HepG2 (cell line): ENCODE data around the gene BBS9. TPM values are rescaled to one million over a fixed set of nuclear protein-coding genes. Genes with fewer than 3 reads are reported as not detected.

Source experiments
- ATAC-seq: fragments of 200-7000 bp; cut with Tn5 transposase; 3 replicates; pipeline ENCODE4 v1.9.1; 2020; ENCODE audit warnings: mild to moderate bottlenecking, moderate library complexity
- BruUV-seq: library from RNA; stranded (reverse); fragments of 400-500 nt; replicated peaks from 2 replicates; lab custom pipeline; 2021; lab: Mats Ljungman, UMichigan
- CTCF ChIA-PET: fragments of 300-600 bp; formaldehyde crosslinking; extraction: SDS; loops from one replicate; lab custom pipeline; 2021; ENCODE audit warnings: low total read pairs, inconsistent platforms, low intra/inter-chr PET ratio; lab: Yijun Ruan, JAX
- POLR2A ChIA-PET: fragments of 350-600 bp; sonication (Branson Sonifier 250); formaldehyde crosslinking; loops from one replicate; lab custom pipeline; 2020; ENCODE audit warnings: antibody characterized with exemption, inconsistent platforms; lab: Yijun Ruan, JAX
- DNase-seq: peaks from one replicate; pipeline ENCODE4 v3.0.0-alpha.2; 2015; ENCODE audit warnings: low spot score
- FAIRE-seq: peaks from 3 replicates; lab custom pipeline; 2011; peaks lifted over from hg19 to GRCh38; lab: Jason Lieb, UNC
- H2AFZ ChIP-seq: one replicate; pipeline ENCODE4 v1.6.1; 2011; ENCODE audit warnings: low read length, inconsistent platforms
- H3K27ac ChIP-seq: fragments of 300-600 bp; 3 replicates; pipeline ENCODE4 v1.8.0; 2011; ENCODE audit warnings: mixed run types, mild to moderate bottlenecking, mixed read lengths, low read length, inconsistent platforms; ENCODE audit not compliant: insufficient read depth; ENCODE audit errors: extremely low read length
- H3K27me3 ChIP-seq, 2 experiments: fragments of 200-600 bp in 1 of 2; 2 replicates in 1 of 2; 3 replicates in 1 of 2; pipeline versions ENCODE4 v1.6.0 to v1.8.0; 2011; ENCODE audit warnings: low read length in 2 of 2, mild to moderate bottlenecking in 2 of 2, moderate library complexity in 2 of 2, inconsistent platforms in 1 of 2; ENCODE audit not compliant: insufficient read depth in 2 of 2, control insufficient read depth in 1 of 2
- H3K36me3 ChIP-seq, 2 experiments: fragments of 200-600 bp in 1 of 2; replicated peaks in 1 of 2; 2 replicates in 1 of 2; 3 replicates in 1 of 2; pipeline versions ENCODE4 v1.5.1 to v1.8.0; 2011; ENCODE audit warnings: low read length in 2 of 2, inconsistent platforms in 1 of 2; ENCODE audit not compliant: insufficient read depth in 2 of 2, control insufficient read depth in 1 of 2
- H3K4me1 ChIP-seq: 2 replicates; pipeline ENCODE4 v1.5.1; 2012; ENCODE audit warnings: low read length, inconsistent platforms; ENCODE audit not compliant: insufficient read depth
- H3K4me2 ChIP-seq: 2 replicates; pipeline ENCODE4 v1.6.0; 2011; ENCODE audit warnings: low read depth, low read length, inconsistent platforms
- H3K4me3 ChIP-seq, 3 experiments: fragments of 200-600 bp in 1 of 3; sonication (generic), shearing (Covaris generic) in 1 of 3; replicated peaks in 1 of 3; 2 replicates each; pipeline ENCODE4 v1.5.1; 2011 to 2016; ENCODE audit warnings: low read length in 3 of 3, inconsistent platforms in 2 of 3, low read depth in 2 of 3, mild to moderate bottlenecking in 2 of 3, control low read depth in 1 of 3, mixed read lengths in 1 of 3; ENCODE audit not compliant: insufficient read depth in 1 of 3
- H3K79me2 ChIP-seq: one replicate; pipeline ENCODE4 v1.6.1; 2011; ENCODE audit warnings: low read length, inconsistent platforms; ENCODE audit not compliant: insufficient read depth
- H3K9ac ChIP-seq: 2 replicates; pipeline ENCODE4 v1.6.0; 2011; ENCODE audit warnings: mild to moderate bottlenecking, low read depth, low read length, inconsistent platforms; ENCODE audit not compliant: insufficient read depth
- H3K9me3 ChIP-seq: 2 replicates; pipeline ENCODE4 v1.5.1; 2012; ENCODE audit warnings: mild to moderate bottlenecking, low read length
- H4K20me1 ChIP-seq: 2 replicates; pipeline ENCODE4 v1.6.0; 2011; ENCODE audit warnings: inconsistent platforms, mild to moderate bottlenecking, low read length, moderate library complexity; ENCODE audit not compliant: insufficient read depth
- ARNTL ChIP-seq: sonication (generic); formaldehyde crosslinking; IDR thresholded peaks from 2 replicates; pipeline ENCODE4 v1.4.0; 2020; ENCODE audit warnings: mild to moderate bottlenecking, missing genetic modification reagents
- GABPA ChIP-seq, 2 experiments: IDR thresholded peaks; 2 replicates each; pipeline ENCODE4 v1.6.1; 2011 to 2016; ENCODE audit warnings: low read depth in 2 of 2, low read length in 1 of 2, missing biosample characterization in 1 of 2, missing genetic modification characterization in 1 of 2
- PHB2 ChIP-seq: fragments of 450-650 bp; IDR thresholded peaks from 2 replicates; pipeline ENCODE4 v1.6.1; 2018; ENCODE audit not compliant: partially characterized antibody
- RXRA ChIP-seq: sonication (generic); formaldehyde crosslinking; IDR thresholded peaks from 2 replicates; pipeline ENCODE4 v1.5.1; 2020; ENCODE audit warnings: missing genetic modification reagents
- SYNCRIP ChIP-seq: fragments of 200-400 bp; formaldehyde crosslinking; IDR thresholded peaks from 2 replicates; pipeline ENCODE4 v1.6.1; 2018; ENCODE audit warnings: mild to moderate bottlenecking, low read depth, low read length; ENCODE audit not compliant: insufficient read depth
- ZFP36L2 ChIP-seq: sonication (generic); formaldehyde crosslinking; IDR thresholded peaks from 2 replicates; pipeline ENCODE4 v1.4.0; 2020; ENCODE audit warnings: missing genetic modification reagents
- ZNF24 ChIP-seq: fragments of 450-650 bp; IDR thresholded peaks from 2 replicates; pipeline ENCODE4 v1.6.1; 2017; ENCODE audit warnings: antibody characterized with exemption, mild to moderate bottlenecking
- ZNF451 ChIP-seq: sonication (generic); formaldehyde crosslinking; IDR thresholded peaks from 2 replicates; pipeline ENCODE4 v1.5.0; 2020; ENCODE audit warnings: mild to moderate bottlenecking, missing genetic modification reagents
- ZNF496 ChIP-seq: sonication (generic); formaldehyde crosslinking; IDR thresholded peaks from 2 replicates; pipeline ENCODE4 v1.8.1; 2023; ENCODE audit warnings: mild to moderate bottlenecking, moderate library complexity, missing genetic modification reagents; ENCODE audit not compliant: insufficient replicate concordance
- ZNF549 ChIP-seq: sonication (generic); formaldehyde crosslinking; IDR thresholded peaks from 2 replicates; pipeline ENCODE4 v1.5.0; 2020; ENCODE audit warnings: missing genetic modification reagents
- ZNF589 ChIP-seq: sonication (generic); formaldehyde crosslinking; conservative IDR thresholded peaks from 2 replicates; pipeline ENCODE4 v1.8.0; 2022; ENCODE audit warnings: mild to moderate bottlenecking, moderate library complexity, missing genetic modification reagents
- ZNF746 ChIP-seq: sonication (generic); formaldehyde crosslinking; IDR thresholded peaks from 2 replicates; pipeline ENCODE4 v1.8.0; 2022; ENCODE audit warnings: mild to moderate bottlenecking, missing genetic modification reagents
- WGBS: methylation state at CpG from one replicate; pipeline ENCODE4 v1.1.6; 2017; ENCODE audit warnings: low lambda C conversion rate; 5-methylcytosine and 5-hydroxymethylcytosine counted together
- in situ Hi-C: cut with HindIII; loops from 2 replicates; pipeline ENCODE4 v1.10.0; 2017; ENCODE audit warnings: low pct_unique_long_range_greater_than_20kb; ENCODE audit not compliant: extremely low pct_ligation_motif_present
- intact Hi-C: fragments of 100-400 bp; cut with micrococcal nuclease; formaldehyde crosslinking; loops from one replicate; pipeline ENCODE4 v1.10.0; 2022; ENCODE audit not compliant: unreplicated experiment
- polyA plus RNA-seq, 8 experiments: library from polyadenylated mRNA; depleted of rRNA in 3 of 8; stranded (reverse) in 7 of 8; unstranded in 1 of 8; fragments of >200 nt; fragmentation: Illumina TruSeq in 4 of 8; extraction: Trizol in 4 of 8; gene quantifications; 2 replicates each; pipeline versions ENCODE4 v1.2.1 to v1.2.3, GENCODE V29; 2011 to 2016; ENCODE audit warnings: low read depth in 4 of 8, missing spikeins in 1 of 8, mixed read lengths in 1 of 8; ENCODE audit not compliant: insufficient read depth in 1 of 8
- total RNA-seq, 5 experiments: library from RNA; depleted of rRNA; stranded (reverse); fragments of >200 nt; fragmentation: Illumina TruSeq; extraction: Trizol; gene quantifications; 2 replicates each; pipeline ENCODE4 v1.2.3, GENCODE V29; 2016; ENCODE audit warnings: low read depth in 1 of 5
- TF ChIP-seq, protein P1 (sequence below): sonication (generic); formaldehyde crosslinking; IDR thresholded peaks from 2 replicates; pipeline ENCODE4 v1.8.0; 2022; ENCODE audit warnings: mild to moderate bottlenecking, missing genetic modification reagents, moderate library complexity
- TF ChIP-seq, protein P2 (sequence below): sonication (generic); formaldehyde crosslinking; IDR thresholded peaks from 2 replicates; pipeline ENCODE4 v1.4.0; 2020; ENCODE audit warnings: missing genetic modification reagents, borderline replicate concordance
- TF ChIP-seq, protein P3 (sequence below), 2 experiments: fragments of 450-650 bp in 1 of 2; sonication (generic) in 1 of 2; formaldehyde crosslinking; IDR thresholded peaks; 2 replicates each; pipeline versions ENCODE4 v1.5.0 to v1.8.0; 2020 to 2022; ENCODE audit warnings: mild to moderate bottlenecking in 1 of 2, missing genetic modification reagents in 1 of 2

BBS9 gene
- total and polyA plus RNA-seq, 2 of the 13 experiments (the other 11 are each of a cell fraction or from before 2014, with no cell fraction given): 5.1 to 7.8 TPM

DNA sequence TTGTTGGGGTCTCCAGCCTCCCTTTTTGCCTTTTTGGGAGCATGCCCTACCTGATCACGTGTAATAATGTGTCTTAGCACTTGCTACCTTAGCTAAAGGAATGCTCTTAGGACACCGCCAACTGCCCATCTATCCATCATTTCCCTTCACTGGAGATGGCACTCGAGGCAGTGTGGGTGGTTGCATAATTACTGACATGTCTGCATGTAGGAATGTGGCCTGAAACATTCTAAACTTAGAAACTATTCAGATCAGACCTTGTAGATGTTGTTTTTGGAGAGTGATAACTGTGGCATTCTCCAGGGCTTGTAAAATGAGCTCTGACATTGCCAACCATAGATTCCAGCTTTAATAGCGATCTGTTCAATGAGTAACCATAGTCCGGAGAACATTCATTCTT, 365.8 kb downstream of the BBS9 start:
- Histone ChIP-seq H3K9ac (no peak overlapping the region), H3K79me2 (no peaks in the 10 kb centered on the region), H3K9me3 (no peaks in the 10 kb centered on the region), H2AFZ (no peak overlapping the region), H3K4me1 (no peaks in the 10 kb centered on the region), H3K4me3 (no peak overlapping the region), H3K27me3 (no peaks in the 10 kb centered on the region), H3K4me2 (no peak overlapping the region), H3K36me3 (no peaks in the 10 kb centered on the region), H3K27ac (no peak overlapping the region), H4K20me1 (no peaks in the 10 kb centered on the region)
- in situ Hi-C loops: no loop called here
- 60% methylated on average over 5 of the region's 5 CpGs for WGBS
- DNase-seq: no peak
- TF ChIP-seq PHB2 (no peak), ZNF24 (no peak), RXRA (CRISPR knock-in tag) (no peak), ZNF451 (CRISPR knock-in tag) (no peak), ZNF549 (CRISPR knock-in tag) (no peak), ZNF496 (no peak), ZNF589 (CRISPR knock-in tag) (no peak), ZFP36L2 (CRISPR knock-in tag) (no peak), GABPA (IDR thresholded peaks at IDR 0.05; ENCODE audit: low read depth, low read length) (no peak), GABPA (CRISPR knock-in tag; IDR thresholded peaks at IDR 0.05; ENCODE audit: low read depth) (no peak), SYNCRIP (no peak), ZNF746 (CRISPR knock-in tag) (no peak), ARNTL (no peak)
- TF ChIP-seq, protein P1, sequence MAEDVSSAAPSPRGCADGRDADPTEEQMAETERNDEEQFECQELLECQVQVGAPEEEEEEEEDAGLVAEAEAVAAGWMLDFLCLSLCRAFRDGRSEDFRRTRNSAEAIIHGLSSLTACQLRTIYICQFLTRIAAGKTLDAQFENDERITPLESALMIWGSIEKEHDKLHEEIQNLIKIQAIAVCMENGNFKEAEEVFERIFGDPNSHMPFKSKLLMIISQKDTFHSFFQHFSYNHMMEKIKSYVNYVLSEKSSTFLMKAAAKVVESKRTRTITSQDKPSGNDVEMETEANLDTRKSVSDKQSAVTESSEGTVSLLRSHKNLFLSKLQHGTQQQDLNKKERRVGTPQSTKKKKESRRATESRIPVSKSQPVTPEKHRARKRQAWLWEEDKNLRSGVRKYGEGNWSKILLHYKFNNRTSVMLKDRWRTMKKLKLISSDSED (CRISPR knock-in tag): no peak
- TF ChIP-seq, protein P2, sequence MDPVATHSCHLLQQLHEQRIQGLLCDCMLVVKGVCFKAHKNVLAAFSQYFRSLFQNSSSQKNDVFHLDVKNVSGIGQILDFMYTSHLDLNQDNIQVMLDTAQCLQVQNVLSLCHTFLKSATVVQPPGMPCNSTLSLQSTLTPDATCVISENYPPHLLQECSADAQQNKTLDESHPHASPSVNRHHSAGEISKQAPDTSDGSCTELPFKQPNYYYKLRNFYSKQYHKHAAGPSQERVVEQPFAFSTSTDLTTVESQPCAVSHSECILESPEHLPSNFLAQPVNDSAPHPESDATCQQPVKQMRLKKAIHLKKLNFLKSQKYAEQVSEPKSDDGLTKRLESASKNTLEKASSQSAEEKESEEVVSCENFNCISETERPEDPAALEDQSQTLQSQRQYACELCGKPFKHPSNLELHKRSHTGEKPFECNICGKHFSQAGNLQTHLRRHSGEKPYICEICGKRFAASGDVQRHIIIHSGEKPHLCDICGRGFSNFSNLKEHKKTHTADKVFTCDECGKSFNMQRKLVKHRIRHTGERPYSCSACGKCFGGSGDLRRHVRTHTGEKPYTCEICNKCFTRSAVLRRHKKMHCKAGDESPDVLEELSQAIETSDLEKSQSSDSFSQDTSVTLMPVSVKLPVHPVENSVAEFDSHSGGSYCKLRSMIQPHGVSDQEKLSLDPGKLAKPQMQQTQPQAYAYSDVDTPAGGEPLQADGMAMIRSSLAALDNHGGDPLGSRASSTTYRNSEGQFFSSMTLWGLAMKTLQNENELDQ (CRISPR knock-in tag): no peak
- TF ChIP-seq, protein P3, sequence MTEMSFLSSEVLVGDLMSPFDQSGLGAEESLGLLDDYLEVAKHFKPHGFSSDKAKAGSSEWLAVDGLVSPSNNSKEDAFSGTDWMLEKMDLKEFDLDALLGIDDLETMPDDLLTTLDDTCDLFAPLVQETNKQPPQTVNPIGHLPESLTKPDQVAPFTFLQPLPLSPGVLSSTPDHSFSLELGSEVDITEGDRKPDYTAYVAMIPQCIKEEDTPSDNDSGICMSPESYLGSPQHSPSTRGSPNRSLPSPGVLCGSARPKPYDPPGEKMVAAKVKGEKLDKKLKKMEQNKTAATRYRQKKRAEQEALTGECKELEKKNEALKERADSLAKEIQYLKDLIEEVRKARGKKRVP (CRISPR knock-in tag; IDR thresholded peaks at IDR 0.05): no peak
- intact Hi-C loops: no loop called here
- ChIA-PET CTCF (no interaction called here), POLR2A (no interaction called here)
- no peak for FAIRE-seq
- ATAC-seq: no peak
- BruUV-seq: no TSS peak
